GM23338 (cell line): ENCODE data around the gene BAZ1B.

ENCODE experiments used
- CTCF ChIP-seq, 2 experiments: fragments of 200-600 bp in 1 of 2; sonication (generic) in 1 of 2; conservative IDR thresholded peaks; 2 replicates each; pipeline versions ENCODE4 v1.5.1 to v1.6.1; 2016 to 2017; ENCODE audit warnings: antibody characterized with exemption in 2 of 2, low read depth in 2 of 2, mild to moderate bottlenecking in 2 of 2, moderate library complexity in 1 of 2
- EZH2 ChIP-seq: fragments of 200-600 bp; sonication (generic); IDR thresholded peaks from one replicate; pipeline ENCODE4 v1.8.0; 2017; ENCODE audit warnings: antibody characterized with exemption, mild to moderate bottlenecking, low read depth; ENCODE audit not compliant: unreplicated experiment
- POLR2AphosphoS5 ChIP-seq: IDR thresholded peaks from 2 replicates; pipeline ENCODE4 v1.6.1; 2016; ENCODE audit warnings: antibody characterized with exemption, low read depth
- ZNF114 ChIP-seq: fragments of 250-450 bp; sonication (Bioruptor Pico); IDR thresholded peaks from 2 replicates; pipeline ENCODE4 v1.5.0; 2020; ENCODE audit warnings: mild to moderate bottlenecking, moderate library complexity

- TF ChIP-seq POLR2AphosphoS5: no peak
- no peak for TF ChIP-seq CTCF (conservative IDR thresholded peaks at IDR 0.05; ENCODE audit: low read depth in 2 of 2)
- TF ChIP-seq ZNF114 (CRISPR knock-in tag): no peak
- no peak for TF ChIP-seq EZH2
Observed at GRCh38 chr7:73446682-73447081, 75.4 kb downstream of the BAZ1B start.
